HepG2 (cell line): ENCODE results near the gene HES7. TPM values are rescaled to one million over a fixed set of nuclear protein-coding genes. Genes with fewer than 3 reads are reported as not detected.

Source experiments
- ARID3A ChIP-seq: IDR thresholded peaks from 2 replicates; pipeline ENCODE4 v1.6.1; 2012; ENCODE audit warnings: low read depth, low read length, improper control_type of control experiment
- ARNT2 ChIP-seq: sonication (generic); formaldehyde crosslinking; IDR thresholded peaks from 2 replicates; pipeline ENCODE4 v1.8.0; 2022; ENCODE audit warnings: mild to moderate bottlenecking, low read depth, missing genetic modification reagents, moderate library complexity
- CENPBD1 ChIP-seq: sonication (generic); formaldehyde crosslinking; IDR thresholded peaks from 2 replicates; pipeline ENCODE4 v1.8.0; 2022; ENCODE audit warnings: missing genetic modification reagents, low read depth, mild to moderate bottlenecking, borderline replicate concordance
- CENPX ChIP-seq: sonication (generic); formaldehyde crosslinking; IDR thresholded peaks from 2 replicates; pipeline ENCODE4 v1.9.0; 2021; ENCODE audit warnings: mild to moderate bottlenecking, missing genetic modification reagents, moderate library complexity
- CTCF ChIP-seq: sonication (generic); formaldehyde crosslinking; IDR thresholded peaks from 2 replicates; pipeline ENCODE4 v1.5.0; 2020; ENCODE audit warnings: mild to moderate bottlenecking, missing genetic modification reagents, moderate library complexity
- IRX3 ChIP-seq: sonication (generic); formaldehyde crosslinking; IDR thresholded peaks from 2 replicates; pipeline ENCODE4 v1.8.1; 2023; ENCODE audit warnings: mild to moderate bottlenecking, low read depth, missing genetic modification reagents, borderline replicate concordance
- POGK ChIP-seq: sonication (generic); formaldehyde crosslinking; conservative IDR thresholded peaks from 2 replicates; pipeline ENCODE4 v1.8.0; 2022; ENCODE audit warnings: mild to moderate bottlenecking, moderate library complexity, missing genetic modification reagents
- SIN3A ChIP-seq: IDR thresholded peaks from 2 replicates; pipeline ENCODE4 v1.6.1; 2011; ENCODE audit warnings: low read depth, mild to moderate bottlenecking, control low read depth, low read length, borderline replicate concordance
- SMAD1 ChIP-seq: sonication (generic); formaldehyde crosslinking; IDR thresholded peaks from 2 replicates; pipeline ENCODE4 v1.4.0; 2020; ENCODE audit warnings: missing genetic modification reagents, low read depth, mild to moderate bottlenecking, borderline replicate concordance
- ZBED4 ChIP-seq: sonication (generic); formaldehyde crosslinking; IDR thresholded peaks from 2 replicates; pipeline ENCODE4 v1.4.0; 2020; ENCODE audit warnings: missing genetic modification reagents, borderline replicate concordance
- ZBTB20 ChIP-seq: sonication (generic); formaldehyde crosslinking; IDR thresholded peaks from 2 replicates; pipeline ENCODE4 v1.8.1; 2023; ENCODE audit warnings: missing genetic modification reagents, low read depth, mild to moderate bottlenecking, borderline replicate concordance
- ZNF510 ChIP-seq: sonication (generic); formaldehyde crosslinking; IDR thresholded peaks from 2 replicates; pipeline ENCODE4 v1.4.0; 2020; ENCODE audit warnings: low read depth, mild to moderate bottlenecking, missing genetic modification reagents
- ZNF639 ChIP-seq: conservative IDR thresholded peaks from 2 replicates; pipeline ENCODE4 v1.6.1; 2018; ENCODE audit warnings: missing genetic modification reagents
- ZNF670 ChIP-seq: sonication (generic); formaldehyde crosslinking; IDR thresholded peaks from 2 replicates; pipeline ENCODE4 v1.8.0; 2022; ENCODE audit warnings: mild to moderate bottlenecking, missing genetic modification reagents, borderline replicate concordance
- ZNF782 ChIP-seq: sonication (generic); formaldehyde crosslinking; IDR thresholded peaks from 2 replicates; pipeline ENCODE4 v1.4.0; 2020; ENCODE audit warnings: missing genetic modification reagents, mild to moderate bottlenecking, borderline replicate concordance
- polyA plus RNA-seq, 8 experiments: library from polyadenylated mRNA; depleted of rRNA in 3 of 8; stranded (reverse) in 7 of 8; unstranded in 1 of 8; fragments of >200 nt; fragmentation: Illumina TruSeq in 4 of 8; extraction: Trizol in 4 of 8; gene quantifications; 2 replicates each; pipeline versions ENCODE4 v1.2.1 to v1.2.3, GENCODE V29; 2011 to 2016; ENCODE audit warnings: low read depth in 4 of 8, missing spikeins in 1 of 8, mixed read lengths in 1 of 8; ENCODE audit not compliant: insufficient read depth in 1 of 8
- total RNA-seq, 5 experiments: library from RNA; depleted of rRNA; stranded (reverse); fragments of >200 nt; fragmentation: Illumina TruSeq; extraction: Trizol; gene quantifications; 2 replicates each; pipeline ENCODE4 v1.2.3, GENCODE V29; 2016; ENCODE audit warnings: low read depth in 1 of 5

HES7 gene
- total and polyA plus RNA-seq, 2 of the 13 experiments (the other 11 are each of a cell fraction or from before 2014, with no cell fraction given), result not detected

GRCh38 chr17:8118769-8119580 is 4.9 kb downstream of the HES7 start (continued):
- TF ChIP-seq CENPX (CRISPR knock-in tag), result no peak
- no peak; the same call in 1 of the 2 replicates for TF ChIP-seq ZNF510
- TF ChIP-seq ZBTB20 (CRISPR knock-in tag), result 0 out of 2 replicates have a peak, but pooled peaks have one; percentile 29
- peak; percentile 89 for TF ChIP-seq ZBED4 (CRISPR knock-in tag)
- no peak for TF ChIP-seq ZNF670 (CRISPR knock-in tag)
- no peak for TF ChIP-seq IRX3 (CRISPR knock-in tag)
- TF ChIP-seq ARNT2, result 0 out of 2 replicates have a peak, but pooled peaks have one; percentile 15
- peak; percentile 81 for TF ChIP-seq CTCF (CRISPR knock-in tag)
- no peak for TF ChIP-seq CENPBD1
- peak; percentile 37; the same call in 1 of the 2 replicates for TF ChIP-seq POGK (CRISPR knock-in tag)
- TF ChIP-seq ZNF782 (CRISPR knock-in tag), result no peak
- TF ChIP-seq ARID3A, result peak; percentile 40; the same call in 1 of the 2 replicates
- TF ChIP-seq SMAD1, result no peak
- 0 out of 2 replicates have a peak, but pooled peaks have one; percentile 21 for TF ChIP-seq ZNF639 (CRISPR knock-in tag)
- peak; percentile 49; the same call in 1 of the 2 replicates for TF ChIP-seq SIN3A
